NCI-H748 (cell line): ENCODE measurements around the gene PWP2.
"Not testable (repeated sequence)": the region's sequence is repeated elsewhere in the genome, so short reads cannot be mapped to it uniquely, and the experiment has no call there.

Experiments
- DNase-seq: peaks from one replicate; lab custom pipeline; 2025; ENCODE audit not compliant: unreplicated experiment; lab: John Stamatoyannopoulos, UW

Gene PWP2

GRCh38 chr21:44133715-44134057 is 26.5 kb downstream of the PWP2 start:
- DNase-seq = not testable (repeated sequence)

- DNase-seq = not testable (repeated sequence)
These were observed 27.5 kb downstream of the PWP2 start for GRCh38 chr21:44134732-44135131.

- DNase-seq = not testable (repeated sequence)
These were observed 30.8 kb downstream of the PWP2 start for GRCh38 chr21:44138039-44138438.

GRCh38 chr21:44139787-44140551 is 32.8 kb downstream of the PWP2 start:
- not testable (repeated sequence) for DNase-seq

- DNase-seq = not testable (repeated sequence)
These were observed 33.3 kb downstream of the PWP2 start for GRCh38 chr21:44140552-44140932.

- not testable (repeated sequence) for DNase-seq
These were observed 35.3 kb downstream of the PWP2 start for GRCh38 chr21:44142470-44142869.

GRCh38 chr21:44143380-44143779 is 36.2 kb downstream of the PWP2 start:
- DNase-seq = not testable (repeated sequence)

- DNase-seq = not testable (repeated sequence)
These were observed 36.8 kb downstream of the PWP2 start for GRCh38 chr21:44143996-44144395.

GRCh38 chr21:44144784-44145602 is 37.8 kb downstream of the PWP2 start:
- not testable (repeated sequence) for DNase-seq

GRCh38 chr21:44145616-44146015 is 38.4 kb downstream of the PWP2 start:
- DNase-seq = not testable (repeated sequence)

GRCh38 chr21:44147108-44147507 is 39.9 kb downstream of the PWP2 start:
- not testable (repeated sequence) for DNase-seq

- DNase-seq = not testable (repeated sequence)
These were observed 43.1 kb downstream of the PWP2 start for GRCh38 chr21:44150255-44150654.

GRCh38 chr21:44153214-44153888 is 46.2 kb downstream of the PWP2 start:
- DNase-seq = not testable (repeated sequence)

GRCh38 chr21:44153889-44154228 is 46.7 kb downstream of the PWP2 start:
- not testable (repeated sequence) for DNase-seq

- not testable (repeated sequence) for DNase-seq
These were observed 47.6 kb downstream of the PWP2 start for GRCh38 chr21:44154816-44155230.

- DNase-seq = not testable (repeated sequence)
These were observed 48.2 kb downstream of the PWP2 start for GRCh38 chr21:44155231-44155993.

- DNase-seq = not testable (repeated sequence)
These were observed 48.8 kb downstream of the PWP2 start for GRCh38 chr21:44155994-44156380.

GRCh38 chr21:44157439-44158081 is 50.4 kb downstream of the PWP2 start:
- not testable (repeated sequence) for DNase-seq

GRCh38 chr21:44158082-44158468 is 50.9 kb downstream of the PWP2 start:
- not testable (repeated sequence) for DNase-seq
